HG02798 (cell line): ENCODE data around the gene XPC.
A peak's percentile ranks its signal among the peaks of the same experiment; 100 is the strongest.

Experiments used
- ATAC-seq: cut with Tn5 transposase; IDR thresholded peaks from one replicate; pipeline ENCODE4 v1.9.1; 2021; ENCODE audit warnings: mild to moderate bottlenecking; ENCODE audit not compliant: unreplicated experiment, poor library complexity

The XPC gene

GRCh38 chr3:14175383-14176037 is 2.9 kb downstream of the XPC start:
- ATAC-seq = peak; percentile 22

DNA sequence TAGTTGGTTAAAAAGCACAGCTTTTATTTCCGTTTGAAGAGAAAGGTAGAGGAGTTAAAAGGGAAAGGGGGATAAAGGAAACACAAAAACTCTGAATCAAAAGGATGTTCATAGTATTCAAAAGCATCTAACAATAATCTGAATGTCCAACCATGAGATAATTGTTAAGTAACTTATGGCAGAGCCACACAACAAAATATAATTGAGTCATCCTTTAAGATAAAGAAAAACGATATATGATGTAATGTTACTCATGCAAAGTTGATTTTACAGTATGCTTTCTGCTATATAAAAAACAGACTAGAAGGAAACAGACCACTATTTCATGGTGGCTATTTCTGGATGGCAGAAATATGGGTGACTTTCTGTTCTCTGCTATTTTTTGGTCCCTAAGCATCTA is 3.9 kb downstream of the XPC start:
- ATAC-seq = no peak

DNA sequence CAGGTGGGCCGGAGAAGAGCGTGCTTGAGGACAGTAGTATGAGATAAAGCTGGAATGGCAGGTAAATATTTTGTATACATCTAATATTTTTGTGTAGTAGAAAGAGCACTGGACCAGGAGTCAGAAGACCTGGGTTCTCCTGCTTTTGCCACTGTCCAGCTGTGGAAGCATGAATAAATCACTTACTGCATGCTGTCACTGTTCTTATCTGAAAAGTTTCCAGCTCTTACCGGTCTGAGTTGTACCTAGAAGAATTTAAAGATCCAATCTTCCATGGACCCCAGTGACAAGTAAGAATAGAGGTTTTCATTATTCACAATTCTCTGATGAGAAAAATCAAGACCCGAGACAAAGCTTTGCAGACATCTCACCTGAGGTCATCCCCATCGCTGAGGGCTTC is 5.9 kb downstream of the XPC start:
- ATAC-seq = no peak

- ATAC-seq = no peak
Measured at GRCh38 chr3:14170531-14171159, 7.8 kb downstream of the XPC start.

DNA sequence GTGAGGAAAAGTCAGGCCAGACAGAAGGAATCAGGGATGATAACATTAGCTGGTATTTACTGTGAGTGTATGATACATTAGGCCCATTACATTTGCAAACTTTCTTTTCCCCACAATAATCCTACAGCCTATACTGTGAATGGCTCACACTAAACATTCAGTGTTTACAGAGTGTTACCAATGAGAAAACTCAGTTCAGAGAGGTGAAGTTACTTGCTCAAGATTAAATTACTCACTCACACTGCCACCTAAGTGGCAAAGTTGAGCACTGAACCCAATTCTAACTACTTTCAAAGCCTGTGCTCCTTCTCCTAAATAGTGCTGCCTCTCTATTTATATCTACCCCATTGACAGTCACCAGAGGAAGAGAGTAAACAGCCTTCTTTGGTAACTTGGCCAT is 8.5 kb downstream of the XPC start:
- ATAC-seq = no peak

DNA sequence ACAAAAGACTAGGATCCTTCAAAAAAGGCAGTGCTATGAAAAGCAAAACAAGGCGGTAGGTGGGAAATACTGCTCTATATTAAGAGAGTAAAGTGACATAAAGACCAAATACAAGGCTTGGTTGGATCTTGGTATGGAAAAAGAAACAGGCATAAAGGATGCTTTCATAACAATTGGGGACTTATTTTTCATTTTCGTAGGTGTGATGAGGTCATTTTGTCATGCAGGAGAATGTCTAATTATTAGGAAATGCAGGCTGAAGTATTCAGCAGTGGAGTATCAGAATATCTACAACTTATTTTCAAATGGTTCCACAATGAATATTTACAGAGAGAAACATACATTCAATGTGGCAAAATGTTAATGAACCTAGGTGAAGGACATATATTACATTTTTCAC is 9.0 kb downstream of the XPC start:
- no peak for ATAC-seq

- no peak for ATAC-seq
Measured at GRCh38 chr3:14166877-14167603, 11.4 kb downstream of the XPC start.

DNA sequence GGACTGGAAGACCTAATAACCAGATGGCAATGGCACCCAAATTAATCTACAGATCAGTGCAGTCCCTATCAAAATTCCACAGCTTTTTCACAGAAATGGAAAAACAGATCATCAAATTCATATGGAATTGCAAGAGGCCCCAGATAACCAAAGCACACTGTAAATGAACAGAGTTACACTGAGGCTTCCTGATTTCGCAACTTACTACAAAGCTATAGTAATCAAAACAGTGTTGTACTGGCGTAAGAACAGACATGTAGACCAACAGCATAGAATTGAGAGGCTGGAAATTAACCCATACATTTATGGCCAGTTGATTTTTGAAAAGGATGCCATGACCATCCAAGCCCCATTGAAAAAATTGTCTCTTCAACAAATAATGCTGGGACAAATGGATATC is 16.2 kb downstream of the XPC start:
- ATAC-seq = no peak

GRCh38 chr3:14161282-14161681 is 17.1 kb downstream of the XPC start:
- no peak for ATAC-seq

DNA sequence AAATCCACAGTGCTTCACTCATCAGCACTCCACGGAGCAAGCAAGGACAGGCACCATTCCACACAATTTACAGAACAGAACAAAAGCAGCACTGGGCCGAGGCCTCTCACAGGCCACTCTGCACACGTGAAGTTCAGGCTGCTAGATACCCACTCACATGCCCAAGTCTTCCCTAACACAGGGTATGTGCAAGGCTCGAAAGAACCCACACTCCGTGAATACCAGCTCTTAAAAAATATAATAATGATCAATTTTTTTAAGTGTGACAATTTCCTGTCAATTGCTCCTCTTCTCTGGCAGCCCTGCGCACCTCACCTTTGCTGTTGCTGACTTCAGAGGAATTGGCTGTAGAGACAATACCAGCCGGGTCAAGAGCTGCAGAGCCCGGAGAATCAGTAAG is 19.0 kb downstream of the XPC start:
- ATAC-seq = no peak

- no peak for ATAC-seq
Measured at GRCh38 chr3:14158370-14158769, 20.0 kb downstream of the XPC start.

GRCh38 chr3:14157951-14158350 is 20.4 kb downstream of the XPC start:
- ATAC-seq = no peak

GRCh38 chr3:14156843-14157561 is 21.4 kb downstream of the XPC start:
- ATAC-seq = no peak

DNA sequence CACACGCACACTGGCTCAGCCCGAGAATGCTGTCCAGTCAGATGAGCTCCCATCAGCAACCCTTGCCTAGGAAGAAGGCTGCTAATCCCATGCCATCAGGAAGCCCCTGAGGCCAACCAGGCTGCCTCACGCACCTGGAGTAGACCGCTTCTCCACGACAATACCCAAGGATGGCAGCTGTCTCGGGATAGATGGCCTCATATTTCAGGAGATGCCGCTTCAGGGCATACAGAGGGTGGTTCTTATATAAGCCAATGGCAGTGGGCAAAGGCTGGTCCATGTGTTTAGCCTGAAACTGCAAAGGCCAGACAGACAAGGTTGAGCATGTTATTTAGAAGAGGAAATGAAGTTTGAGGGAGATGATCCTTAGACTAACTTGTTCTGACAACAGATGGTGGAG is 22.2 kb downstream of the XPC start:
- ATAC-seq = no peak

GRCh38 chr3:14154895-14155440 is 23.4 kb downstream of the XPC start:
- no peak for ATAC-seq

- ATAC-seq = no peak
Measured at GRCh38 chr3:14154276-14154675, 24.1 kb downstream of the XPC start.

GRCh38 chr3:14153663-14154062 is 24.7 kb downstream of the XPC start:
- no peak for ATAC-seq

DNA sequence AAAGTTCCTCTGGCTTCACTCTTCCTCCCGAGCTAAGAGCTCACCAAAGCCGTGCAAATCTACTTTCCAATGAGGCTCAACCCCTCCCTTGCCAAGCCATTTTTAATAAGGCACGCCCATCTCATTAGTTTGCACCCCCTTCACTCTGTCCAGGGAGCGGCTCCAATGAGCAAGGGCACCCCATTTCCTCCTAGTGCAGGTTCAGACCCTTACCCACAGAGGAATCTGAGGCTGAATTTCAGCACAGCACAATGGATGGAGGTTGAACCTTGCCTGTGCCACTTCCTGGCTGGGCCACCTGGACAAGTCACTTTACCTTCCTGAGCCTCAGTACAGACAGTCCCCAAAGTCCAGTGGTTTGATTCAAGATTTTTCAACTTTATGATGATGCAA is 25.4 kb downstream of the XPC start:
- ATAC-seq = no peak

- no peak for ATAC-seq
Measured at GRCh38 chr3:14152233-14152962, 26.0 kb downstream of the XPC start.

- ATAC-seq = no peak
Measured at GRCh38 chr3:14151471-14152083, 26.8 kb downstream of the XPC start.
